ENCODE data around the gene RINL. TPM values are rescaled to one million over a fixed set of nuclear protein-coding genes. Genes with fewer than 3 reads are reported as not detected.

RINL gene
- total RNA-seq, 1 donor = 2.5 TPM

- H3K4me3 ChIP-seq (ENCODE audit: insufficient read depth, low read length) = no peak overlapping the region
- H3K36me3 ChIP-seq (ENCODE audit: insufficient read depth, low read length) = peaks cover 96% of the 10 kb centered on the region
- no peaks in the 10 kb centered on the region for H3K9me3 ChIP-seq (ENCODE audit: low read depth, low read length)
- H2AFZ ChIP-seq (ENCODE audit: low read length) = no peak overlapping the region
- H3K4me2 ChIP-seq (ENCODE audit: insufficient read depth, low read length) = no peak overlapping the region
- no peaks in the 10 kb centered on the region for H3K27me3 ChIP-seq (ENCODE audit: insufficient read depth, low read length)
- no peak for DNase-seq (ENCODE audit: insufficient read length, low spot score, missing footprints)
- TF ChIP-seq CTCF (IDR thresholded peaks at IDR 0.05; ENCODE audit: extremely low read depth, low read depth, low read length) = no peak
- H3K79me2 ChIP-seq (ENCODE audit: insufficient read depth, low read length) = peaks cover 64% of the 10 kb centered on the region
- H4K20me1 ChIP-seq (ENCODE audit: insufficient read depth, low read length) = peaks cover 84% of the 10 kb centered on the region
- no peak overlapping the region for H3K27ac ChIP-seq (ENCODE audit: low read depth, low read length)
- H3K4me1 ChIP-seq (ENCODE audit: insufficient read depth, low read length) = peaks cover 7% of the 10 kb centered on the region
These were observed 37.5 kb downstream of the RINL start for GRCh38 chr19:38840583-38840968.

DNA sequence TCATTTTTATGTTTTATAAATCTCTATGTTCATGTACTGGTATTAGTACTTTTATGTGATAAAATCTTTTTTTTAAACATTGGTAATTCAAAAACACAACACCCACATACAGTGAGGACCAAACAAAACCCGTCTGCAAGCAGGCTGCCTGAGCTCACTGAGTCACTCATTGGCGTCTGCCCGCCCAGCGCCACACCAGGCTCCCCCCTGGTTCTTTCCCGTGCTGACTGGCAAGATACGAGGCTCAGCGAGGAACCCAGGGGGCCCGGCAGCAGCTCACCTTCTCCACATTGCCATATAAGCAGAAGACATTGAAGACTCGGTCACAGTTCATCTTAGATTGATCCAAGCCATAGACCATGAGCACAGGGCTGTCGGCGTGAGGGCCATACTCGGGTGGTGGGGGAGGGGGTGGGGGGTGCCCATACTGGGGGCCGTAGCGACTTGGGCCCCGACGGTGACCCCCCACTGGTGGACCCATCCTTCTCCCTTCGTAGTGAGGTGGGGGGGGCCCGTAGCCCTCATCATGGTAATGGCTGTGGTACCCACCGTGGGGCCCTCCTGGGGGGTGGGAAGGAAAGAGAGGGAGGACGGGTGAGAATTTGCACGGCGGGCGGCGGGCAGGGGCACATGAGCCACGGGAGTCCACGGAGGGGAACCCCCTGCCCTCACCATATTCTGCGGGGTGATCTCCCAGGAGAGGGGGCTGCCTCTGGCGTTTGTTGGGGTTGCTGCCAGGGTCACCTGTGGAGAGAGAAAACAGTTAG lies 38.1 kb downstream of the RINL start:
- DNase-seq (ENCODE audit: insufficient read length, low spot score, missing footprints) = peak; percentile 62
- Histone ChIP-seq H3K36me3 (ENCODE audit: insufficient read depth, low read length) (peaks cover 91% of the 10 kb centered on the region), H3K4me3 (ENCODE audit: insufficient read depth, low read length) (no peak overlapping the region), H2AFZ (ENCODE audit: low read length) (no peak overlapping the region), H3K4me2 (ENCODE audit: insufficient read depth, low read length) (no peak overlapping the region), H3K79me2 (ENCODE audit: insufficient read depth, low read length) (peaks cover 59% of the 10 kb centered on the region), H4K20me1 (ENCODE audit: insufficient read depth, low read length) (peaks cover 80% of the 10 kb centered on the region), H3K9me3 (ENCODE audit: low read depth, low read length) (no peaks in the 10 kb centered on the region), H3K27me3 (ENCODE audit: insufficient read depth, low read length) (no peaks in the 10 kb centered on the region), H3K27ac (ENCODE audit: low read depth, low read length) (no peak overlapping the region), H3K4me1 (ENCODE audit: insufficient read depth, low read length) (peaks cover 11% of the 10 kb centered on the region)
- TF ChIP-seq CTCF (IDR thresholded peaks at IDR 0.05; ENCODE audit: extremely low read depth, low read depth, low read length) = no peak

GRCh38 chr19:38838986-38839761 lies 38.9 kb downstream of the RINL start:
- Histone ChIP-seq H3K4me2 (ENCODE audit: insufficient read depth, low read length) (no peak overlapping the region), H3K27me3 (ENCODE audit: insufficient read depth, low read length) (no peaks in the 10 kb centered on the region)

More at GRCh38 chr19:38838986-38839761, 38.9 kb downstream of the RINL start:
- Histone ChIP-seq H3K27ac (ENCODE audit: low read depth, low read length) (peak overlapping the region; percentile 10), H3K4me3 (ENCODE audit: insufficient read depth, low read length) (no peak overlapping the region), H3K36me3 (ENCODE audit: insufficient read depth, low read length) (peaks cover 82% of the 10 kb centered on the region), H3K9me3 (ENCODE audit: low read depth, low read length) (no peaks in the 10 kb centered on the region), H4K20me1 (ENCODE audit: insufficient read depth, low read length) (peaks cover 72% of the 10 kb centered on the region), H2AFZ (ENCODE audit: low read length) (no peak overlapping the region), H3K79me2 (ENCODE audit: insufficient read depth, low read length) (peaks cover 50% of the 10 kb centered on the region), H3K4me1 (ENCODE audit: insufficient read depth, low read length) (peaks cover 11% of the 10 kb centered on the region)
- DNase-seq (ENCODE audit: insufficient read length, low spot score, missing footprints) = peak; percentile 54
- no peak for TF ChIP-seq CTCF (IDR thresholded peaks at IDR 0.05; ENCODE audit: extremely low read depth, low read depth, low read length)
